ES-I3 (cell line): ENCODE data around the gene NUMA1.

Source experiments
- H3K36me3 ChIP-seq: 2 replicates; pipeline ENCODE4 v1.6.1; 2013; ENCODE audit warnings: mild to moderate bottlenecking, low read length, control low read depth, moderate library complexity; ENCODE audit not compliant: insufficient read depth
- H3K4me1 ChIP-seq: 2 replicates; pipeline ENCODE4 v1.6.1; 2013; ENCODE audit warnings: mild to moderate bottlenecking, control low read depth, low read length; ENCODE audit not compliant: insufficient read depth
- H3K9ac ChIP-seq: 2 replicates; pipeline ENCODE4 v1.6.1; 2013; ENCODE audit warnings: low read depth, mild to moderate bottlenecking, low read length, moderate library complexity
- H3K9me3 ChIP-seq: 2 replicates; pipeline ENCODE4 v1.6.1; 2013; ENCODE audit warnings: mild to moderate bottlenecking, low read length, moderate library complexity; ENCODE audit not compliant: control insufficient read depth, insufficient read depth

NUMA1 gene

GRCh38 chr11:72085621-72086351 is 5.4 kb upstream of the NUMA1 start:
- Histone ChIP-seq H3K9ac (no peak overlapping the region), H3K36me3 (no peaks in the 10 kb centered on the region), H3K4me1 (no peaks in the 10 kb centered on the region), H3K9me3 (no peaks in the 10 kb centered on the region)

DNA sequence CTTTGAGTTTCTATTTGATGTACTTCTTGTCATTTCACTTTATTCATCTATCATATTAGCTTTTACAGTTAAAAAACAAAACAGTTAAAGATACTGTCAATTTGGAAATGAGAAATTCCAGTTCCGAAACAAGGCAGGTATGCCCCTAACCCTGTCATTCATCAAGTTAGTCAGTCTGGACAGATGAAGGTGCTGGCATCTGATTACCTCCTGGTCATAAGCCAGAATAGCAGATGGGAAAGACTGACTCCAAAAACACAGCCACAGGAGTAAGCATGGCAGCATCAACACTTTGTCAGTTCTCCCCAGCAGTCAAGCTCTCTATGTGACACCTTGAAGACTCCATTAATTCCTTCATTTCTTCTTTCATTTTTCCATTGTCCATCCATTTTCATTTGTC is 4.6 kb upstream of the NUMA1 start:
- H3K36me3 ChIP-seq, result no peaks in the 10 kb centered on the region
- H3K9ac ChIP-seq, result no peak overlapping the region
- no peaks in the 10 kb centered on the region for H3K4me1 ChIP-seq
- H3K9me3 ChIP-seq, result no peaks in the 10 kb centered on the region

- Histone ChIP-seq H3K9me3 (no peaks in the 10 kb centered on the region), H3K4me1 (no peaks in the 10 kb centered on the region; the same call in 1 of the 2 replicates), H3K36me3 (no peaks in the 10 kb centered on the region), H3K9ac (no peak overlapping the region)
These were observed 3.7 kb upstream of the NUMA1 start for GRCh38 chr11:72084076-72084475.

DNA sequence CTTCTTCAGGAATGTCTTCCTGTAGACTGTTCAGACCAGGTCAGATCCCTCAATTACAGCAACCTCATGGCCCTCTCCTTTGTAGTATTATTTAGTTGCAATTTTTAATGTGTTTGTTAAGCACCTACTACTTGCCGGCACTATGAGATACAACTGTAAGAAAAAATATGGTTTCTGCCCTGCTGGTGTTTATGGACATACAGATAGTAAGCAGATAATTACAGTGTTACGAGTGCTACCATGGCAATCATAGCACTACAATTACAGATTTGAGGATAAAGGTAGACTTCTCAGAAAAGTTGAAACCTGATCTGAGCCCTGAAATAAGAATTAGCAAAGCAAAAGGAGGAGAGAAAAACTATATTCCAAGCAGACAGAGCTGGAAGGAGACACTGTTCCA is 3.1 kb upstream of the NUMA1 start:
- Histone ChIP-seq H3K4me1 (peaks cover 4% of the 10 kb centered on the region), H3K9me3 (no peaks in the 10 kb centered on the region), H3K9ac (no peak overlapping the region)

DNA sequence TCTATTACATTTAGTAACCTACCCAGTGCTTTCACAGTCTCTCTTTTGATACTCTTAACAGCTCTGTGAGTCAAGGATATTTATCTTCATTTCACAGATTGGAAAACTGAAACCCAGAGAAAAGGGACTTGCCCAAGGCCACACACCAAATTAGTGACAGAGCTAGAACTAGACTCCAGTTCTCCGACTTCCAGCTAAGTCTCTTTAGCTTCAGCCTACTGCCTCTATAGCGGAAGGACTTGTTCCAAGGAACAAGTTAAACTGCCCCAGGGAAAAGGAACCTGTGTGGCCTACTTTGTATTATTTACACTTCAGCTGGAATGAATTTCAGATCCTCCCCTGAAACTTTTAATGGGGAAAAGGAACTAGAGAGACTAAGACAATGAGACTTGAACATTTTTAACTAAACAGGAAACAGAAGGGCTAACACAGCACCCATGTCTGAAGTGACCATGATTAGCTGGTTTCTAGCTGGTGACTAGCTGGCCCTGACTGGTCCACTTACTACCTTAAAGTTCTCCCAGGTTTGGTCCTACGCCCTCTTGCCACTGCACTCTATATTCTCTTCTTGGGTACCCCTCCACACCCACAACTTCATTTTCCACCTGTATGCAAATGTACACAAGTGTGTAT is 1.6 kb upstream of the NUMA1 start:
- Histone ChIP-seq H3K9me3 (no peaks in the 10 kb centered on the region), H3K4me1 (peaks cover 7% of the 10 kb centered on the region), H3K9ac (no peak overlapping the region), H3K36me3 (no peaks in the 10 kb centered on the region)

More for the DNA sequence above, 3.1 kb upstream of the NUMA1 start:
- H3K36me3 ChIP-seq, result no peaks in the 10 kb centered on the region

- Histone ChIP-seq H3K4me1 (peaks cover 7% of the 10 kb centered on the region), H3K36me3 (no peaks in the 10 kb centered on the region), H3K9me3 (no peaks in the 10 kb centered on the region), H3K9ac (peak overlapping the region; percentile 72)
These were observed 872 bp upstream of the NUMA1 start for GRCh38 chr11:72081184-72081644.

- H3K36me3 ChIP-seq, result no peaks in the 10 kb centered on the region
- no peaks in the 10 kb centered on the region for H3K9me3 ChIP-seq
- H3K4me1 ChIP-seq, result peaks cover 7% of the 10 kb centered on the region
- H3K9ac ChIP-seq, result peak overlapping the region; percentile 79
These were observed 470 bp downstream of the NUMA1 start for GRCh38 chr11:72079819-72080325.

DNA sequence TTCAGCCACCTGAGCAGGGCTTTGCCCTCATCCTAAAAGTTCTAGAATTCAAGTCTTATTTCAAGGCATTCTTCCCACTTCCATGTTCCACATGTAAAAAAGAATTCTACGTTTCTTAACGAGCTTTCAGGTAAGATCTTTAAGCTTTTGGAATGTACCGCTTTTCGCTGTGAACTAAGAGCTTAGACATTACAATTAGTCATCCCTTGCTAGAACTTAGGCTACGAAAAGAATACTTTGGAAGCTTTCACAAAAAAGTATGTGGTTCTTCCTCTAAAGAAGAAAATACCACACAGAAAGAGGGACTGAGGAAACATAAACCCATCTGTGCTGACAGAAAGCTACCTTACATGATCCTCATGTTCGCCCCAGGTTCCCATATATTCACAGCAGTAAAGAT is 1.9 kb downstream of the NUMA1 start:
- Histone ChIP-seq H3K9ac (peak overlapping the region; percentile 79; the same call in 1 of the 2 replicates), H3K9me3 (no peaks in the 10 kb centered on the region), H3K36me3 (no peaks in the 10 kb centered on the region), H3K4me1 (peaks cover 7% of the 10 kb centered on the region)

GRCh38 chr11:72075756-72076155 is 4.6 kb downstream of the NUMA1 start:
- Histone ChIP-seq H3K9ac (no peak overlapping the region), H3K4me1 (peaks cover 15% of the 10 kb centered on the region), H3K36me3 (no peaks in the 10 kb centered on the region), H3K9me3 (no peaks in the 10 kb centered on the region)

DNA sequence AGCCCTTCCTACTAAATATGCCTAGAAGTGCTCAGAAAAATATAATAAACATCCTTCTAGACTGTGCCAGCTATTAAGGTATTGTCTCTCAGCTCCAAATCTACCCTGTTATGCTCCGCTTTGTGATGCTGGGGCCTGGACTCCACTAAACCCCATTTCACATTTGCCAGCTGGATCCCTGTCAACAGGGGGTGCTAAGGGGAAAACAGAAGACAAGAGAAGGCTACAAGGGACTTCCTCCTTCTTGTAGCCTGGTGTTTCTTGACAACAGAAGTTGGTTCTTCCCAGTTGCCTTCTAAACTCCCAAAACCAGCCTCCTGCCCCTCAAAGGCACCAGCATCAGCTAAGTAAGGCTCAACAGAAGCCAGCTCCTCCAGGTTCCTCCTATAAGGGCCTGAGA is 5.2 kb downstream of the NUMA1 start:
- Histone ChIP-seq H3K36me3 (no peaks in the 10 kb centered on the region), H3K9ac (no peak overlapping the region), H3K4me1 (peaks cover 22% of the 10 kb centered on the region), H3K9me3 (no peaks in the 10 kb centered on the region)

GRCh38 chr11:72072348-72072747 is 8.0 kb downstream of the NUMA1 start:
- Histone ChIP-seq H3K36me3 (no peaks in the 10 kb centered on the region; the same call in 1 of the 2 replicates), H3K9ac (no peak overlapping the region), H3K4me1 (peaks cover 27% of the 10 kb centered on the region), H3K9me3 (no peaks in the 10 kb centered on the region)

DNA sequence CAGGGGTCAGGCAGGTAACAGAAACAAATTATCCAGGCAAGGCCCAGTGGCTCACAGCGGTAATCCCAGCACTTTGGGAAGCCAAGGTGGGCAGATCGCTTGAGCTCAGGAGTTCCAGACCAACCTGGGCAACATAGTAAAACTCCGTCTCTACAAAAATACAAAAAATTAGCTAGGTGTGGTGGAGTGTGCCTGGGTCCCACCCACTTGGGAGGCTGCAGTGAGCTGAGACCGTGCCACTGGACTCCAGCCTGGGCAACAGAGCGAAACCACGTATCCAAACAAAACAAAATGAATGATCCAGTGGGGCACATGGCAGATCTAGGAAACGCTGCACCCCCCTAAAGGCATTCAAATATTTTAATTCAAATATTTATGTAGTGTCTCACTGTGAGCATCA is 9.9 kb downstream of the NUMA1 start:
- peaks cover 27% of the 10 kb centered on the region for H3K4me1 ChIP-seq
- no peaks in the 10 kb centered on the region for H3K9me3 ChIP-seq
- H3K9ac ChIP-seq, result no peak overlapping the region
- peaks cover 3% of the 10 kb centered on the region; the same call in 1 of the 2 replicates for H3K36me3 ChIP-seq

- no peaks in the 10 kb centered on the region for H3K9me3 ChIP-seq
- peaks cover 3% of the 10 kb centered on the region; the same call in 1 of the 2 replicates for H3K36me3 ChIP-seq
- no peak overlapping the region for H3K9ac ChIP-seq
- peaks cover 27% of the 10 kb centered on the region for H3K4me1 ChIP-seq
These were observed 10.5 kb downstream of the NUMA1 start for GRCh38 chr11:72069787-72070251.

GRCh38 chr11:72069200-72069599 is 11.1 kb downstream of the NUMA1 start:
- Histone ChIP-seq H3K9me3 (no peaks in the 10 kb centered on the region), H3K4me1 (peaks cover 27% of the 10 kb centered on the region)

DNA sequence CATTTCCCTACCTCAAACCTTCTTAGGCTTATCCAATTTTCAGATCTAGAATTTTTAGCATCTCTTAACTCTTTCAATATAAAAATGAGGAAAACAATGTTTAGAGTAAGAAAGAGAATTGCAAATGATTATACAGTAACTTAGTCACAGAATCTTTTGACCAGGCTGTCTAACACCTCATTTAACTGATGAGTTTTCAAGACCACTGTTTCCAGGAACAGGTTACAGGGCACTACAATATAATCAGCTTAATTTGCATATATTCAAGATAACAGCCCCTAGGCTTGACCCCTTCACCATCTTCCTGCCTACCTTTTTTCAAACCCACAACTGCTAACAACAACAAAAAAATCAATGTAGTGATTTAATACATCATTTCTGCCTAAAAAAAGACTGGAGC is 12.7 kb downstream of the NUMA1 start:
- Histone ChIP-seq H3K9ac (no peak overlapping the region), H3K9me3 (no peaks in the 10 kb centered on the region), H3K36me3 (peaks cover 3% of the 10 kb centered on the region; the same call in 1 of the 2 replicates), H3K4me1 (peaks cover 27% of the 10 kb centered on the region)

More at GRCh38 chr11:72069200-72069599, 11.1 kb downstream of the NUMA1 start:
- Histone ChIP-seq H3K9ac (no peak overlapping the region), H3K36me3 (peaks cover 3% of the 10 kb centered on the region; the same call in 1 of the 2 replicates)
